Smooth muscle cell (in vitro differentiated cells): ENCODE data around the gene RAB35. TPM values are rescaled to one million over a fixed set of nuclear protein-coding genes. Genes with fewer than 3 reads are reported as not detected.

ENCODE experiments used
- DNase-seq: peaks from one replicate; lab custom pipeline; 2025; ENCODE audit not compliant: unreplicated experiment; lab: John Stamatoyannopoulos, UW
- H2AFZ ChIP-seq: fragments of 200-600 bp; sonication (generic); 2 replicates; pipeline ENCODE4 v1.6.0; 2016; ENCODE audit warnings: antibody characterized with exemption, low read depth, mild to moderate bottlenecking
- H3F3A ChIP-seq: fragments of 200-600 bp; sonication (generic); 2 replicates; pipeline ENCODE4 v1.6.0; 2017; ENCODE audit warnings: antibody characterized with exemption, low read depth
- H3K27ac ChIP-seq: fragments of 200-600 bp; sonication (generic); 2 replicates; pipeline ENCODE4 v1.5.1; 2016; ENCODE audit warnings: low read depth, mild to moderate bottlenecking
- H3K27me3 ChIP-seq: fragments of 200-600 bp; sonication (generic); 2 replicates; pipeline ENCODE4 v1.6.1; 2016; ENCODE audit warnings: low read depth, mild to moderate bottlenecking
- H3K36me3 ChIP-seq: fragments of 200-600 bp; sonication (generic); 2 replicates; pipeline ENCODE4 v1.5.1; 2016; ENCODE audit warnings: low read depth
- H3K4me1 ChIP-seq: fragments of 200-600 bp; sonication (generic); 2 replicates; pipeline ENCODE4 v1.5.1; 2016; ENCODE audit warnings: low read depth
- H3K4me2 ChIP-seq: fragments of 200-600 bp; sonication (generic); 2 replicates; pipeline ENCODE4 v1.6.0; 2016; ENCODE audit warnings: mild to moderate bottlenecking
- H3K4me3 ChIP-seq: fragments of 200-600 bp; sonication (generic); 2 replicates; pipeline ENCODE4 v1.5.1; 2016; ENCODE audit warnings: mild to moderate bottlenecking
- H3K79me2 ChIP-seq: fragments of 200-600 bp; sonication (generic); 2 replicates; pipeline ENCODE4 v1.6.0; 2016; ENCODE audit warnings: low read depth, mild to moderate bottlenecking
- H3K9ac ChIP-seq: fragments of 200-600 bp; sonication (generic); 2 replicates; pipeline ENCODE4 v1.6.0; 2016; ENCODE audit warnings: low read depth
- H3K9me3 ChIP-seq: fragments of 200-600 bp; sonication (generic); replicated peaks from 2 replicates; pipeline ENCODE4 v1.5.1; 2016; ENCODE audit warnings: low read depth
- H4K20me1 ChIP-seq: fragments of 200-600 bp; sonication (generic); 2 replicates; pipeline ENCODE4 v1.6.0; 2016; ENCODE audit warnings: low read depth
- WGBS: methylation state at CpG from one replicate; pipeline ENCODE4 v1.1.7; 2016; ENCODE audit warnings: low lambda C conversion rate; 5-methylcytosine and 5-hydroxymethylcytosine counted together
- polyA plus RNA-seq: library from polyadenylated mRNA; unstranded; fragments of >200 nt; fragmentation: Nextera tagmentation; extraction: Ambion mirVana; gene quantifications from 2 replicates; pipeline ENCODE4 v1.2.1, GENCODE V29; 2016
- total RNA-seq: library from RNA; depleted of rRNA; stranded (reverse); fragments of >200 nt; gene quantifications from 2 replicates; pipeline ENCODE4 v1.2.3, GENCODE V29; 2014
- TF ChIP-seq, protein P1 (sequence below): fragments of 200-600 bp; sonication (generic); IDR thresholded peaks from 2 replicates; pipeline ENCODE4 v1.5.1; 2017; ENCODE audit warnings: borderline replicate concordance, mild to moderate bottlenecking, antibody characterized with exemption; ENCODE audit not compliant: insufficient read depth, poor library complexity, severe bottlenecking

RAB35 gene
- total and polyA plus RNA-seq, 2 experiments from 2014 or later = 19.1 to 19.3 TPM

DNA sequence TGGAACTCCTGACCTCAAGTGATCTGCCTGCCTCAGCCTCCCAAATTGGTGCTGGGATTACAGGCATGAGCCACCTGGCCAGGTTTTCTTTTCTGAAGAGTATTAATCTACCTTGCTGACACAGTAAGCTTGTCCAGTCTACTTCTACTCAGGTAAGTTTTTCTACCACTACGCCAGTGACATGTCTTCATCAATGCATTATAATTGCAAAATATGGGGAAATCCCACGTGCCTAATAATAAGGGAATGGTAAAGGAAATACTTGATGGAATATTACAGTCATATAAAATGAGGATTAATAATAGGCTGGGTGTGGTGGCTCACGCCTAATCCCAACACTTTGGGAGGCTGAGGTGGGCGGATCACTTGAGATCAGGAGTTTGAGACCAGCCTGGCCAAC lies 62.3 kb downstream of the RAB35 start:
- no peaks in the 10 kb centered on the region for H3K27me3 ChIP-seq
- H4K20me1 ChIP-seq = no peaks in the 10 kb centered on the region
- no peaks in the 10 kb centered on the region for H3K79me2 ChIP-seq
- H3K36me3 ChIP-seq = no peaks in the 10 kb centered on the region
- no peaks in the 10 kb centered on the region for H3K4me1 ChIP-seq
- no peaks in the 10 kb centered on the region for H3K9me3 ChIP-seq
- no peak overlapping the region for H3K9ac ChIP-seq
- TF ChIP-seq, protein P1, sequence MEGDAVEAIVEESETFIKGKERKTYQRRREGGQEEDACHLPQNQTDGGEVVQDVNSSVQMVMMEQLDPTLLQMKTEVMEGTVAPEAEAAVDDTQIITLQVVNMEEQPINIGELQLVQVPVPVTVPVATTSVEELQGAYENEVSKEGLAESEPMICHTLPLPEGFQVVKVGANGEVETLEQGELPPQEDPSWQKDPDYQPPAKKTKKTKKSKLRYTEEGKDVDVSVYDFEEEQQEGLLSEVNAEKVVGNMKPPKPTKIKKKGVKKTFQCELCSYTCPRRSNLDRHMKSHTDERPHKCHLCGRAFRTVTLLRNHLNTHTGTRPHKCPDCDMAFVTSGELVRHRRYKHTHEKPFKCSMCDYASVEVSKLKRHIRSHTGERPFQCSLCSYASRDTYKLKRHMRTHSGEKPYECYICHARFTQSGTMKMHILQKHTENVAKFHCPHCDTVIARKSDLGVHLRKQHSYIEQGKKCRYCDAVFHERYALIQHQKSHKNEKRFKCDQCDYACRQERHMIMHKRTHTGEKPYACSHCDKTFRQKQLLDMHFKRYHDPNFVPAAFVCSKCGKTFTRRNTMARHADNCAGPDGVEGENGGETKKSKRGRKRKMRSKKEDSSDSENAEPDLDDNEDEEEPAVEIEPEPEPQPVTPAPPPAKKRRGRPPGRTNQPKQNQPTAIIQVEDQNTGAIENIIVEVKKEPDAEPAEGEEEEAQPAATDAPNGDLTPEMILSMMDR = no peak
- H3K27ac ChIP-seq = no peak overlapping the region
- no peak overlapping the region for H3K4me2 ChIP-seq
- WGBS = 95% methylated on average over 4 of the region's 4 CpGs
- H3K4me3 ChIP-seq = no peak overlapping the region
- H3F3A ChIP-seq = no peaks in the 10 kb centered on the region
- no peak overlapping the region for H2AFZ ChIP-seq
- DNase-seq = no peak

DNA sequence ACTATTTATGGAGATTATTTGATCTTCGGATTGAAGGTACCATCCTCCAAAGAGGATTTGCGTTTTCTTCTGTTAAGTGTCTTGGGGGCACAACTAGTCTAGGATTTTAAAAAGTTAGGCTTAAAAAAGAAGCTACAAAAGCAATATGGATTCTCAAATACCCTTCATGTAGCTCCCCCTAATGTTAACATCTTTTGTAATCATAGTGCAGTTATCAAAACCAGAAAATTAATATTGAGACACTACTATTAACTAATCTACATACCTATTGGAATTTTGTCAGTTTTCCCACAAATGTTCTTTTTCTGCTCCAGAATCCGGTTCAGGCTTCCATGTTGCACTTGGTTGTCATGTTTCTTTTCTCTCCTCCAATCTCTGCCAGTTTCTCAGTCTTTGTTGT lies 65.0 kb downstream of the RAB35 start:
- H2AFZ ChIP-seq = no peak overlapping the region
- H3K27ac ChIP-seq = no peak overlapping the region
- H3K4me3 ChIP-seq = no peak overlapping the region
- H3K79me2 ChIP-seq = no peaks in the 10 kb centered on the region
- DNase-seq = no peak
- H3K9me3 ChIP-seq = no peaks in the 10 kb centered on the region
- H3K36me3 ChIP-seq = no peaks in the 10 kb centered on the region
- H3K9ac ChIP-seq = no peak overlapping the region
- no peak overlapping the region for H3K4me2 ChIP-seq
- TF ChIP-seq, protein P1 = no peak
- no peaks in the 10 kb centered on the region for H3F3A ChIP-seq
- H4K20me1 ChIP-seq = no peaks in the 10 kb centered on the region
- H3K4me1 ChIP-seq = no peaks in the 10 kb centered on the region
- 91% methylated on average over 3 of the region's 3 CpGs for WGBS
- H3K27me3 ChIP-seq = peaks cover 5% of the 10 kb centered on the region

DNA sequence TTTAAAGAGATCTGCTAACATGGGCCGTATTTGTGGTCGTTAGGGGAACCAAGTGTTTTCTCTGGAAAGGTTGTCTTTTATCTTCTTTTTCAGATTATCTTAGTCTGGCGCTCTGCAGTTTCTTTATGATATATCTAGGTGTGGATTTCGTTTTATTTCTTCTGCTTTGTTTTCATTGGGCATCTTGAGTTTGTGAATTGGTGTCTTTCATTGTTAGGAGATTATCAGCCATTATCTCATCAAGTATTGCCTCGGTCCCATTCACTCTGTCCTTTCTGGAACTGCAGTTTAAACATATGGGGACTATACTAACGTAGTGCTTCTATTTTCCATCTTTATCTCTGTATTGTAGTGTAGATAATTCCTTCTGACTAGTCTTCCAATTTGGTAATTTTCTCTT lies 67.1 kb downstream of the RAB35 start:
- no peaks in the 10 kb centered on the region for H3F3A ChIP-seq
- TF ChIP-seq, protein P1 = no peak
- H2AFZ ChIP-seq = no peak overlapping the region
- H4K20me1 ChIP-seq = no peaks in the 10 kb centered on the region
- no peaks in the 10 kb centered on the region for H3K9me3 ChIP-seq
- no peaks in the 10 kb centered on the region for H3K79me2 ChIP-seq
- H3K27me3 ChIP-seq = peaks cover 5% of the 10 kb centered on the region
- H3K4me2 ChIP-seq = no peak overlapping the region
- no peak overlapping the region for H3K27ac ChIP-seq
- no peak overlapping the region for H3K4me3 ChIP-seq
- DNase-seq = no peak
- H3K36me3 ChIP-seq = no peaks in the 10 kb centered on the region
- no peak overlapping the region for H3K9ac ChIP-seq
- WGBS = 82% methylated on average over 6 of the region's 6 CpGs
- H3K4me1 ChIP-seq = no peaks in the 10 kb centered on the region

DNA sequence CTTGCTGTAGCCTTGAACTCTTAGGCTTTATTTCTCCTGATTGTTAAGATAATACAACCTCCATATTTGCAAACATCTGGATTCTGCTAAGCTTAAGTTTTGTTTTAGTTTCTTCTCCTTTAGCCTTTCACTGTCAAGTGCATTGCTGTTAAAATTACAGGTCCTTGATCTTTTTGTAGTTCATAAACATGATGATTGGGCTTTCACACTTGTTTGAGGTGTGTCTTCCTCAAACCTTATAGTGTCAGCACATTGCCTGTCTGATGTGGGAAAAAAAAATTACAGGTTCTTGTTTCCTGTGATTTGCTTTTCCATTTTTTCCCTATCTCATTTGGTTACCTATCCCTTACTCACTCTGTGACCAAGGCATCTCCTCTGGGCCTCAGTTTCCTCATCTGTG lies 68.3 kb downstream of the RAB35 start:
- H2AFZ ChIP-seq = no peak overlapping the region
- H3K4me2 ChIP-seq = no peak overlapping the region
- H3K4me3 ChIP-seq = no peak overlapping the region
- no peaks in the 10 kb centered on the region for H3K9me3 ChIP-seq
- no peaks in the 10 kb centered on the region for H3K36me3 ChIP-seq
- TF ChIP-seq, protein P1 = no peak
- H3F3A ChIP-seq = no peaks in the 10 kb centered on the region
- H3K4me1 ChIP-seq = no peaks in the 10 kb centered on the region
- no peak overlapping the region for H3K9ac ChIP-seq
- no peaks in the 10 kb centered on the region for H3K79me2 ChIP-seq
- H3K27ac ChIP-seq = no peak overlapping the region
- no peak for DNase-seq
- peaks cover 5% of the 10 kb centered on the region for H3K27me3 ChIP-seq
- H4K20me1 ChIP-seq = no peaks in the 10 kb centered on the region
